Esophagus muscularis mucosa (tissue), 4 donors: ENCODE measurements around the gene NTS.

Experiments used
- CTCF ChIP-seq, 3 experiments: fragments of 200-600 bp in 2 of 3; fragments of 450-650 bp in 1 of 3; sonication (generic) in 2 of 3; IDR thresholded peaks; one replicate each; pipeline ENCODE4 v1.5.1; 2017 to 2019; ENCODE audit warnings: antibody characterized with exemption in 3 of 3, mild to moderate bottlenecking in 2 of 3, moderate library complexity in 1 of 3
- EP300 ChIP-seq: sonication (generic); formaldehyde crosslinking; IDR thresholded peaks from one replicate; pipeline ENCODE4 v1.6.1; 2017; ENCODE audit warnings: antibody characterized with exemption
- POLR2A ChIP-seq: fragments of 450-650 bp; IDR thresholded peaks from one replicate; pipeline ENCODE4 v1.6.1; 2017; ENCODE audit warnings: antibody characterized with exemption, moderate library complexity, mild to moderate bottlenecking, low read depth
- POLR2AphosphoS5 ChIP-seq, 2 donors: sonication (generic); formaldehyde crosslinking; IDR thresholded peaks; one replicate each; pipeline ENCODE4 v1.6.1; 2017; ENCODE audit warnings: antibody characterized with exemption in 2 of 2

- no peak for TF ChIP-seq CTCF (IDR thresholded peaks at IDR 0.05)
- TF ChIP-seq POLR2A = no peak
- no peak for TF ChIP-seq POLR2AphosphoS5 (IDR thresholded peaks at IDR 0.05)
- TF ChIP-seq EP300 = no peak
Measured at GRCh38 chr12:85894653-85895052, 20.6 kb downstream of the NTS start.
